NCI-H2107 treated with DMSO at 0.1 percent for 48 hours (cell line): ENCODE results near the gene FGD3.
"Not testable (repeated sequence)": the region's sequence is repeated elsewhere in the genome, so short reads cannot be mapped to it uniquely, and the experiment has no call there.

Experiments used
- DNase-seq: peaks from one replicate; lab custom pipeline; 2025; ENCODE audit not compliant: unreplicated experiment; lab: John Stamatoyannopoulos, UW

Gene FGD3

DNA sequence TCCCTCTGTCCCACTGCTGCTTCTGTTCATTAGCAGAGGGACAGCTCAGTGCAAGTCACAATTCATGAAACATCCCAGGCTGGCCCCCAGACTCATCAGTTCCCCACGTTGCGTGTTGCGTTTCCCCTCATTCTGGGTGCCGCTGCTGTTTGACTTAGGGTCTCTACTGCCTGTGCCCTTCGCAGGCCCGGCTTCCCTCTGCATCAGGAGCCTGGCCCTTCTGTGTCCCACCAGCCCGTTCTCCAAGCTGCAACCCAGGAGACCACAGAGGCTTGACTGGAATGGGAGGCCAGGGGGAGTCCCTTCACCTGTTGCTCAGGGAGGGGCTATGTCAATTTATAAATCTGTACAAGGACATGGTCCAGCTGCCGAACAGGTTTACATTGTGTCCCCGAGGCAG is 57.2 kb downstream of the FGD3 start:
- DNase-seq: no peak

DNA sequence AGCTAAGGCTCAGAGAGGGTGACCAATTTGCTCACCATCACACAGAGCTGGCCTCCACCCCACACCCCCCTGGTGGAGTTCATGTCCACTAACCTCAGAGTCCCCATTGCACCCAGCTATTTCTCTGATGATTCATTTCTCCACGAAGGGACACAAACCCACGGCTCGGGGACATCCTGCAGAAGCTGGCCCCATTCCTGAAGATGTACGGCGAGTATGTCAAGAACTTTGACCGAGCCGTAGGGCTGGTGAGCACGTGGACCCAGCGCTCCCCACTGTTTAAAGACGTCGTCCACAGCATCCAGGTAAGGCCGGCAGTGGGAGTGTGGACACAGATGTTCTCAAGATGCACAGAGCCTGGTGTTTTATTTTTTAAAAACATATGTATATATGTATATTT is 58.6 kb downstream of the FGD3 start:
- no peak for DNase-seq

DNA sequence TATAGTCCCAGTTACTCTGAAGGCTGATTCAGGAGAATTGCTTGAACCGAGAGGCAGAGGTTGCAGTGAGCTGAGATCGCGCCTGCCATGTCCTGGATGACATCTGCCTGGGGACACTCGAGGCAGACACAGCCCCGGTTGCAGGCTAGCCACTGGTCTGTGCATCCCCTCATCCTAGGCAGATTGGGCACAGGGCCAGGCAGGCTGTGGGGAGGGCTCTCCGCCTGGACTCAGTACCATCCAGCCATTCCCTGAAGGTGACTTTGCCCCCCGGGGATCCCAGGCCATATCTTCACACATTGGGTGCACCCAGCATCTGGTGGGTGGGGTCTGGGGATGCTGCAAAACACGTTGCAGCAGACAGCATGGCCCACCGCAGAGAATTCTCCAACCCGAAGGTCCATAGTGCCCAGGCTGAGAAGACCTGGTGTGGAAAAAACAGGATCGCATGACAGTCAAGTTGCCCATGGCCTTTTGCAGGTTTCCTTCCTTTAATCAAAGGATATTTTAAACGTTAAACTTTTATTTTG is 60.3 kb downstream of the FGD3 start:
- no peak for DNase-seq

DNA sequence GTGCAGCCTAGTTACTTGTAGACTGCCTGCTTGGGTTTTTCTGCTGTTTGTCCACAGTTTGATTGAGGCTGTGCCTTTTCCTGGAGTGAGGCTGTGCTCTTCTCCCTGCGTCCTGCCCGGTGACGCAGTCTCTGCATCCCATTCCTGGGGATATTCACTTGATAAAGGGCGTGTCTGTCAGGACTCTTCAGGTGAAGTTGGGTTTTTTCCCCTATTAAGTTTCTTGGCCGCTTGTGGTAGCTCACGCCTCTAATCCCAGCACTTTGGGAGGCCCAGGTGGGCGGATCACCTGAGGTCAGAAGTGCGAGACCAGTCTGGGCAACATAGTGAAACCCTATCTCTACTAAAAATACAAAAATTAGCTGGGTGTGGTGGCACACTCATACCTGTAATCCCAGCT is 61.1 kb downstream of the FGD3 start:
- no peak for DNase-seq

DNA sequence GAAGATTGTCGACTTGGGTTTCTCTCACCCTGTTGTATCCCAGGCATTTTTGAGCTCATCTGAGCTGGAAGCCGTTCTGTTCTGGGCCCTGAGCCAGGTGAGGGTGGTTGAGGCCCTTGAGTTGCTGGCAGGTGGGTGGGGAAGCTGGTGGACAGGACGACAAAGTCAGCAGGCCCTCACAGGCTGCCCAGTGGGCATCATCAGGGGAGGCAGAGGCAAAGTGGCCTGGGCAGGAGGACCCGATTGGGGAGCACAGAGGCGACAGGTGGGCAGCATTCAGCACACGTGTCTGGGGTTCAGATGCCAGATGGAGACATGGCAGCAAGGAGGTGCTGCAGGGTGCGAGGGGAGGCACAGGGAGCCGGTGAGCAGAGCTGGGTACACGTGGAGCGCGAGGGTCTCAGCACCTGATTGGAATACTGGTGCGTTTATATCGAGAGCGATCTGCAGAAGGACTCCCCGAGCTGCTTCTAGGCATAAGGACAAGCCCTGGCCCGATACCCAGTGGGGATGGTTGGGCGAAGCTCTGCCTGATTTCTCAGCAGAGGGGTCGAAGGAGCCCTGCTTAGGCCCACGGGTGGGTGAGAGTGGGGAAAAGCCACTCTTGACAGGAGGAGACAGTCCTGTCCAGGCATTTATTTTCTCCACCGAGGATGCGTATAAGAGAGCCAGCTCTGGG is 62.2 kb downstream of the FGD3 start:
- DNase-seq: no peak

DNA sequence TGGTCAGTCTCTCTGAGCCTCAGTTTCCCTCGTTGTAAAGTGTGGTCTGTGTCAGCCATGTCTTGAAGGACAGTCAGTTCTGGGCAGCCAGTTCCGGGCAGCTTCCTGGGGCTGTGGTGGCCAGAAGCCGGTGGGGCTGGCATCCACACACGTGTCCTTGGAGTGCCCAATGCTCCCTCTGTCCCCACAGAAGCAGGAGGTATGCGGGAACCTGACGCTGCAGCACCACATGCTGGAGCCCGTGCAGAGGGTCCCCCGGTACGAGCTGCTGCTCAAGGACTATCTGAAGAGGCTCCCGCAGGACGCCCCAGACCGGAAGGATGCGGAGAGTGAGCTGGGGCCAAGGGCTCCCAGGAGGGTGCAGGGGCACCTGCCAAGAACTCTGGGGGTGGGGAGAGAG is 62.7 kb downstream of the FGD3 start:
- DNase-seq: no peak

DNA sequence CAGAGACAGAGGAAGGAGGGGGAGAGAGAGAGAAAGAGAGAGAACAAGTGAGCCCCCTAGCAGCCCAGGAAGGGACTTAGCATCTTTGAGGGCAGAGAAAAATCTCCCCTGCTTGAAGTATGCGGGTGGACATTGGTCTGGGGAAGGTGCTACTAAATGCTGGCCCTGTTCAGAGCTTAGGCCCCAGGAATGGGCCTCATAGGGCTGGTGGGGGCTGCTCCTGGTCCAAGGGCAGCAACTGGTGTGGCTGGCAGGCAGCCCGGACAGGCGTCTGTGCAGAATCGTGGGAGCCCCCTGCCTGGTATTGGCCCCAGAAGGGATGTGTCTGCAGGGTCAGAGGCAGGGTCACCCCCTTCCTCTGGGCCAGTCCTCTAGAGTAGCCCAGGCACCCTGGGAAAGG is 63.4 kb downstream of the FGD3 start:
- DNase-seq: no peak

DNA sequence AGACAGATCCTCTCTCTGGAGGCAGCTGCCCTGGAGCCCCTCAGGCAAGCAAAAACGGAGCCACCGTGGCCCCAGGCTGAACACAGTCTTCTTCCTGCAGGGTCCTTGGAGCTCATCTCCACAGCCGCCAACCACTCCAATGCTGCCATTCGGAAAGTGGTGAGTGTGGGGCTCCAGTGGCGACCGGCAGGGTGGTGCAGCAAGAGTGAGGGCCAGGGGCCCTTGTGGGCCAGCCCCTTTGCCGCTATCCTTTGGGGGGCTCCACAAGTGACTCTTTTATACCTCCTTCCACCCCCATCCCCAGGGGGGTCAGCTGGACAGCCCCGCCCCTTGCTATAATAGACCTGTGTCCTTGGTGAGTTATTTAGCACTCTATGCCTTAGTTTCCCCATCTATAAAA is 63.8 kb downstream of the FGD3 start:
- DNase-seq: no peak

DNA sequence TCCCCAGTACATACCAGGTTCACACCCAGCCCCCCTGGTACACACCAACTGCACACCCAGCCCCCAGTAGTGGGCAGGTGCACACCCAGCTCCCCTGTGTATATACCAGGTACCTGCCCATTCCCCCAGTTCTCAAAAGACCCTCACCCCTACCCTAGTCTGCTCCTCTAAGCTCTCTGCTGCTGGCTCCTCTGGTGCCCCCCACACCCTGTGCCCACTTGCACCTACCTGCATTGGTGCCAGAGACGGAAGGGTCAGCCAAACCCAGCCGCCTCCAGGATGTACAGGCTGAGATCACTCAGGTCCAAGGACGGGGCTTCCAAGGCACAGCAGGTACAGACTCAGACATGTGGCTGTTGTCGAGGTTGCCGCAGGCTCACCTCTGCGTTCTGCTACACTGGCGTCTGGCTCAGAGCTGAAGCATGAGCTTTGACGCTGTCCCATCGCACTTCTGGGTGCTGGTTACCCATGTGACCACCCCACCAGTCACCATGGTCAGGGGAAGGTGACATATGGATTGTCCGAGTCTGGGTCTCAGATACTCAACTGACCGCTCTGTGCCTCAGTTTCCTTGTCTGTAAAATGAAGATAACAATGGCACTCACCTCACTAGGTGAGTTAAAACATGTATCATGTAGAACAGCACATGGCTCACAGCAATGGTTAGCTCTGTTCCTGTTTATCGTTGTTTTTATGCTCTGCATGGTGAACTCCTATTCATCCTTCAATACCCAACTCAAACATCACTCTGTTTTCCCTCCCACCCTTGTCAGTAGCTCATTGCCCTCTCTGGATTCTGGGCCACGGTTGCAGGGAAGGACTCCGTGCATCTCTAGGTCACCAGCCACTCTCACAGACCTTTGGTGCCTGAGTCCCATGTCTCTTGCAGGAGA is 65.9 kb downstream of the FGD3 start:
- no peak for DNase-seq

DNA sequence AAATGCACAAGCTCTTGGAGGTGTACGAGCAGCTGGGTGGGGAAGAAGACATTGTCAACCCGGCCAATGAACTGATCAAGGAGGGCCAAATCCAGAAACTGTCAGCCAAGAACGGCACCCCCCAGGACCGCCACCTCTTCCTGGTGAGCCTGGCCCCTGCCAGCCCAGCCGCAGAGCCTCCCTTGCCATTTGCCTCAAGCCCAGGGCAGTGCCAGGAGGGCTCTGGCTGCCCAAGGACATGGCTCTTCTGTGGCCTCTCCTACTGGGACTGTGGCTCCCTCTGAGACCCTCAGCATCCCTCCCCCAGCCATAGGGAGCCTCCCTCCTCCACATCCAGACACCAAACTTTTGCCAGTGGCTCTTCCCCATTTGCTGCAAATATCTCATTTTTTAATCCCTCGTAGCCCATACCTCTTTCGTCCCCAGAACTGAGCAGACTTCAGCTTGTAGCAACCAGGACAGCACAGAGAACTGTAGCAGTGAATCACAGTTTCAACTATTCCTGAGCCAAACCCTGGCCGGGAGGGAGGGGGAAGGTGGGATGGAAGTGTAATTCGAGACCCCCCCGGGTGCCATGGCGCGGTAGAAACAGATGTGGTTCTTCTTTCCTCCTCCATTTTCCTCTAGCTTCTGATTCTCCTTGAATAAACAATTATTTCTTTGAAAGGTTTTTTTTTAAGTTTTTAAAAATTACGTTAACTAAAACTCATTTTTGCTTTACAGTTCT is 66.7 kb downstream of the FGD3 start:
- DNase-seq: no peak

DNA sequence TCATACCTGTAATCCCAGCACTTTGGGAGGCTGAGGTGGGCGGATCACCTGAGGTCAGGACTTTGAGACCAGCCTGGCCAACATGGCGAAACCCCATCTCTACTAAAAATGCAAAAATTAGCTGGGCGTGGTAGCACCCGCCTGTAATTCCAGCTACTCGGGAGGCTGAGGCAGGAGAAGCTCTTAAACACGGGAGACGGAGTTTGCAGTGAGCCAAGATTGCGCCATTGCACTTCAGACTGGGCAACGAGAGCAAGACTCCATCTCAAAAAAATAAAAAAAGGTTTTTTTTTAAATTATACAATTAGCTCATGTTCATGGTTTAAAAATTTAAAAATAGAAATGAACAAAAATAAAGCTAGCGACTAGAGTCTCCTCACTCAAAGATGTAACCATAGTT is 67.9 kb downstream of the FGD3 start:
- not testable (repeated sequence) for DNase-seq

DNA sequence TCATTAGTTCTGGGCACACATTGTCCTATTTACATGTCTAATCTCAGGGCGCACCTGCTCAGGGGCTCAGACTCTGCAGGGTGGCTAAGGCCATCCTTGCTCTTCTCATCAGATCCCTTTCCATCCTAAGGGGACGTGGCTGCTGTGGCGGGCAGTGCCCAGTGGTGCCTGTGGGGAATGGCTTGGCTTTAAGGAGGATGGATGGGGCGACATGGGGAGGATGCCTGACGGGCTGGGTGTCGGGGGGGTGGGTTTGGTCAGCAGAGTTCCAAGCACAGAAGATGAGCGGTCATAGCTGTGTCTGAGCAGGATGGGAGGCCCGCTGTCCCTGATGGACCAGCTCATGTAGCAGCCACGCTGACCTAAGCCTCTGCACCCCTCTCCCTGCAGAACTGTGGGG is 70.3 kb downstream of the FGD3 start:
- DNase-seq: no peak

DNA sequence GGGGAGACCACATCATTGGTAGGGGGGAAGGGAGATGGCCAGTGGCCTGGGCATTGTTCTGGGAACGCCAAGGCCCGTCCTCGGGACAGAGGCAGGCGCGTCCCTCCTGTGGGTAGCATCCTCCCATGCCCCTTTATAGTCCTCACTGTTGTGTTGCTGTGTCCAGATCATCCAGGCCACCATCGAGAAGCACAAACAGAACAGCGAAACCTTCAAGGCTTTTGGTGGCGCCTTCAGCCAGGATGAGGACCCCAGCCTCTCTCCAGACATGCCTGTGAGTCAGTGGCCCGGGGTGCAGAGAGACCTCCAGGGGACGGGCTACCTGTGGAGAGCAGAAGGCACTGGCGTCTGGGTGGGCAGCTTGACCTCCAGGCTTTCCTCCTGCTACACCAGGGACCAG is 72.8 kb downstream of the FGD3 start:
- no peak for DNase-seq

DNA sequence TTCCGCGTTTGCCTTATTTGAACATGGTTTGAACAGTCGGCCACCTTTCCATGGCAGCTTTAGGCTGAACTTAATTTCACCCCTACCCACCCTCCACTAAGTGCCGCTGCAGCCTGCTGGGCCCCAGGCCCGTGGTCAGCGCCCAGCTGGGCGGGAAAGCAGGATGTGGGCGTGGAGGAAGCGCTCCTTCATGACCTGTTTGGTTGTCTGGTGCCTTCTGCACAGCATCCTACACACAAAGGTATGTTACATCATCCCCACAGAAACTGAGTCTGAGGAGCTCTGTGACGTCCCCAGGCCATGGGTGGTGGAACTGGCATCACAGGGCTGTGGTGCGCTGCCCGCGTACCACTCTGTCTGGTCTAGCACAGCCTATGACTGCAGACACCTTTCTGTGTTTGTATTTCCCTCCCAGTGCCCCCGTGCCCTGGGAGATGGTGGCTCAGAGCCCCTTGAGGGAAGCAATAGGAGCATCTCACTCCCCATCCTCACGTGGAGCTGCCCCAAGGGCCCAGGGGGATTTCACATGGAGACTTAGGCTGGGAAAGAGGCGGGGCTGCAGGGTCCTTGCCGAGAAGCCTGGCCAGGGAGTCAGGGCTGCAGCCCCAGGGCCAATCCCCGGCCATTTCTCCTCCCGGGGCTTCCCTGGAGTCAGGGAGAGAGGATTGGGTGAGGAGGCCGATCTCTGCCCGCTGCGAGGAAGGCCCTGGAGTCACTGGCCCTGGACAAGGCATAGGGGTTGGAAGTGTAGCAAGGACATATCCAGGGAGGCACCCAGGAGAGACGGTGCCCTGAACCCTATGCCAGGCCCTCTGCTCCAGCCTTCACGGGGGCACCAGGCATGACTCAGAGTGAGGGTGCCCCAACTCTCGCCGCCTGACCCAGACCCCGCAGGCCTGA is 73.7 kb downstream of the FGD3 start:
- no peak for DNase-seq

DNA sequence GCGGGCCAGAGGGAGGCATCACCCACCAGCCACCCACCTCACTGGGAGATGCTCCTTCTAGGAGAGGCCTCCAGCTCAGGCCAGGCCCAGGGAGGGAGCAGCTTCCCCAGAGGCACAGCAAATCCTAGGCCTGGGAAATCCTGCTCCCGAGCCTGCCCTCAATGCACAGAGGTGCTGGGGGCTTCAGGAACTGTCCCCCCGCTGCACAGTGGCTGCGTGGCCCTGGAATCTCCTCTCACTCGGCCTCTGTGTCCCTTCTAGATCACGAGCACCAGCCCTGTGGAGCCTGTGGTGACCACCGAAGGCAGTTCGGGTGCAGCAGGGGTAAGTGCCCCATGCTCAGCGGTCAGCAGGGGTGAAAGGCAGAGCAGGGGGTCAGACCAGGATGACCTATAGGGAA is 74.7 kb downstream of the FGD3 start:
- DNase-seq: no peak

DNA sequence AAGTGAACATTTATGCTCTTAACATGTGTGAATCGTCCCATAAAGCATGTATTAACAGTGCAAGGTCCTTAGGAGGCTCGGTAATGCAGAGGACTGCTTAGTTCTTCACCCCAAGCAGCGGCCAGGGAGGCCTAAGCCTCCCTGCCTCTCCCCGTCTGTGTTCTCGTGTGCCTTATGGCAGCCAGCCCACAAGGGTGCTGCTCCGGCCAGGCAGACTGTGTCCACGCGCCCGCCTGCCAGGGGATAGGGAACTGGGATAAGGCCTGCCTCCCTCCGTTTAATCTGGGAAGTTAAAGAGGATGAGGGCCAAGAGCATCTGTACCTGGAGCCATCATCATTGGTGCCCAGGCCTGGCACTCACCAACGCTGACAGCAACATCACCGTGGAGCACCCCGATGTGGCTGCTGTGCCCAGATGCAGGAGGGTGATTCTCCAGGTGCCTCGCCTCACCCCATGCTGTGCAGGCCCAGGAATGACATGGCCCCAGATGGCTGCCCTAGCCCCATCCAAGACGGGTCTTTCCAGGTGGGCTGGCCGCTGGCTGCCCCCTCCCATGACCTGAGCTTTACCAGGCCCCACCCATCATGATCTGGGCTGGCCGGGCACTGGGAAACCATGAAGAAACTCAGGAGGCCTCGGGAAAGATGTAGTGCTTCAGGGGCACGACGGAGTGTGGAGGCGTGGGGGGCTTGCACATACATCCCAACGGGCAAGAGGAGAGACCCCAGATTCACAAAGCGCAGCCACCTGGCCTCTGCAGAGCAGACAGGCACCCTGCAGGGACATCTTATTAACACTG is 75.6 kb downstream of the FGD3 start:
- no peak for DNase-seq

DNA sequence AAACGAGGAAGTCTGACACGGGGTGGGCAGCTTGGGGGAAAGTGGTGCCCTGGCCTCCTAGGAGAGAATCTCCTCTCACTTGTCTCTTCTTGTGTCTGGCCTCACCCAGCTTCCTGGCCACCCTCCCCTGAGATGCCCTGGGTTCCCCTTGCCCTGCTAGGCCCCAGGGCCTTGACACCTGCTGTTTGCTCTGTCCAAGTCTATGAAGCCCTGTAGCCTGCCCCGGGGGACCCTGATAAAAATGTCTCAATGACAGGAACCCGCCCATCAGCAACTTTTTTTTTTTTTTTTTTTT is 76.1 kb downstream of the FGD3 start:
- DNase-seq: no peak

DNA sequence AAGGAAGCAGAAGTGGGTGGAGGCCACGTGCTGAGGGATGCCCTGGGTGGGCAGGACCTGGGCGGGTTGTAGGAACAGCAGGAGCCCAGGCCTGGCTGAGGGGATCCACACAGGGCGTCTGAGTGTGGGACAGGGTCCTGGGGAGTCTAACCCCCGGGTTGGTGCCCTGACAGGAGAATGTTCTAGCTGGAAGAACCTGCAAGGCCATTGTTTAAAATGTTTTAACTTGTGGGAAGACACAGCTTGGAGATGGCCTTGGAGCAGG is 77.3 kb downstream of the FGD3 start:
- DNase-seq: no peak

DNA sequence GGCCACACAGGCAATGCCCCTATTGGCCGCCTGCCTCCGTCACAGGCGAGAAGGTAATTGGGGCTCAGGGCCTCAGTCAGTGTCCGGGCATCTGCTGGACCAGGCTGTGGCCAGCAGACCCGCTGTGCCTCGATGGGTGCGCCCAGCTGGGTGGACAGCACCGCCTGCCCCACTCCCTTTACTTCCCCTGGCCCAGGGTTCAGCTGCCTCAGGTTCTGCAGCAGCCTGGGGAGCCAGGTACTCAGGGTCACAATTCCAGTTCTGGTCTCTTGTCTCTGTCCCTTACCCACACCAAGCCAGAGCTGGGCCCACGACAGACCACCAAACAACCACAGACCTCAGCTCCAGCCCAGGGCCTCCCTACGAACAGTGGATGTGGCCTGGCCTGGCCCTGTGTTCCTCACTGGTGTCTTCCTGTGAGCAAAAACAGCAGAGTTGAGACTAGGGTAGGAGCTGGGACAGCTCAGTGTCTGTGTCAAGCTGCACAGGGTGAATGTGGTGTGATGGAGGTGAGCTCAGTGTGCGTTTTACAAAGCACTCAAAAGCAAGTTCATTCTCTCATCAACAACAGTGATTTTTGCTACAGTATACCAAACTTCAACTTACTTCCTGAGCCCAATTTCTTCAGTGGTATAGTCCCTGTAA is 77.8 kb downstream of the FGD3 start:
- no peak for DNase-seq

DNA sequence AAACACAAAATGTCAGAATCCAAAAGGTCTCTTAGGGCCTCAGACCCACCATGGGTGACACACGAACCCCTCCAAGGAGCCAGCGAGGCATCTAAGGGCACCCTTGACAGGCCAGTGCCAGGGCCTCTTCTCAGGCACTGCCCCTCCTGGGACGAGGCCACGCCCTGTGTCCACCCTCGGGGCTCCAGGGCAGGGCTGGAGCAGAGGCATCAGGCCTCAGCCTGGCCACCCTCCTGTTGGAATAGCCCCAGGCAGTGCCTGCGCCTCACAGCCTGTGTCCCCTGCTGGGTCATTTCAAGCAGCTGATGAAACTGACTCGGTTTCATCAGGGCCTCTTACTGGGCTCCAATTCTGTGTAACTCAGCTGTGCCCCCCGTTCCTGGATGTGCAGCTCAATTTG is 78.4 kb downstream of the FGD3 start:
- no peak for DNase-seq
